ENCODE measurements around the gene ACBD3. TPM values are rescaled to one million over a fixed set of nuclear protein-coding genes. Genes with fewer than 3 reads are reported as not detected.
A peak's percentile ranks its signal among the peaks of the same experiment; 100 is the strongest.

ACBD3 gene
- total RNA-seq, 5 donors from 2014 or later (not counting 1 experiment from before 2014, with no cell fraction given) = 21.7 to 26.2 (median 22.5) TPM

- ChIA-PET CTCF (no interaction called here), POLR2A (no interaction called here)
- peak overlapping the region in 1 of 2 donors; percentile 93 for H3K4me3 ChIP-seq (ENCODE audit: control insufficient read depth in 1 of 2, extremely low read depth in 1 of 2, low read length in 1 of 2)
- peak overlapping the region; percentile 88 for H3K27ac ChIP-seq (ENCODE audit: low read length)
- no peak for ATAC-seq (replicated peaks in 1 of 4)
- 91% methylated on average over 6 of the region's 7 CpGs for WGBS (ENCODE audit: insufficient coverage)
- H3K4me1 ChIP-seq (ENCODE audit: control insufficient read depth in 1 of 2, extremely low read depth in 1 of 2, insufficient read depth in 2 of 2, low read length in 2 of 2) = peaks cover 13 to 27% of the 10 kb centered on the region in 2 experiments
- H3K36me3 ChIP-seq (ENCODE audit: control insufficient read depth in 2 of 2, extremely low read depth in 1 of 2, insufficient read depth in 1 of 2, low read length in 1 of 2) = no peaks in the 10 kb centered on the region
- Mint-ChIP-seq H3K27ac (peak overlapping the region in 1 of 2 donors; percentile 87), H3K27me3 (no peaks in the 10 kb centered on the region), H3K4me3 (peak overlapping the region; percentile 87 to 94 (median 92)), H3K4me1 (peaks cover 28 to 37% (median 30%) of the 10 kb centered on the region in 3 donors), H3K36me3 (peaks cover 7% of the 10 kb centered on the region), H3K9me3 (no peaks in the 10 kb centered on the region)
- H3K27me3 ChIP-seq (replicated peaks in 1 of 2; ENCODE audit: control insufficient read depth in 2 of 2, extremely low read depth in 1 of 2, insufficient read depth in 2 of 2, low read length in 1 of 2) = no peaks in the 10 kb centered on the region
- DNase-seq = no peak
- no peaks in the 10 kb centered on the region for H3K9me3 ChIP-seq
Measured at GRCh38 chr1:226187380-226187779, 839 bp upstream of the ACBD3 start.

GRCh38 chr1:226187019-226187322, 430 bp upstream of the ACBD3 start:
- no peaks in the 10 kb centered on the region for H3K9me3 Mint-ChIP-seq
- CTCF ChIA-PET = no interaction called here
- Histone ChIP-seq H3K4me1 (ENCODE audit: control insufficient read depth in 1 of 2, extremely low read depth in 1 of 2, insufficient read depth in 2 of 2, low read length in 2 of 2) (peaks cover 13 to 31% of the 10 kb centered on the region in 2 experiments), H3K27ac (ENCODE audit: low read length) (peak overlapping the region; percentile 88), H3K36me3 (ENCODE audit: control insufficient read depth in 2 of 2, extremely low read depth in 1 of 2, insufficient read depth in 1 of 2, low read length in 1 of 2) (peaks cover 0 to 1% of the 10 kb centered on the region in 2 donors), H3K27me3 (replicated peaks in 1 of 2; ENCODE audit: control insufficient read depth in 2 of 2, extremely low read depth in 1 of 2, insufficient read depth in 2 of 2, low read length in 1 of 2) (no peaks in the 10 kb centered on the region), H3K9me3 (no peaks in the 10 kb centered on the region), H3K4me3 (ENCODE audit: control insufficient read depth in 1 of 2, extremely low read depth in 1 of 2, low read length in 1 of 2) (peak overlapping the region; percentile 79 to 93)
- peaks cover 32 to 41% (median 34%) of the 10 kb centered on the region in 3 donors for H3K4me1 Mint-ChIP-seq
- peak overlapping the region; percentile 87 to 88 for H3K27ac Mint-ChIP-seq
- no peaks in the 10 kb centered on the region for H3K27me3 Mint-ChIP-seq
- POLR2A ChIA-PET = interaction anchor here in 1 of 2 donors (0.5 kb wide), 1 partner anchor 10 kb away, joined by 3 read pairs; no protein-coding TSS in a partner anchor
- H3K4me3 Mint-ChIP-seq = peak overlapping the region; percentile 87 to 94 (median 92)
- DNase-seq (no peak), ATAC-seq (replicated peaks in 1 of 4) (no peak)
- WGBS (ENCODE audit: insufficient coverage) = 6% methylated on average over 7 of the region's 10 CpGs
- peaks cover 7% of the 10 kb centered on the region for H3K36me3 Mint-ChIP-seq

GRCh38 chr1:226185141-226186036, 1.2 kb downstream of the ACBD3 start:
- ChIA-PET CTCF (interaction anchor here (0.5 to 3.3 kb wide), 7 partner anchors 9 to 777 kb away, joined by 3 to 12 read pairs (median 4); no protein-coding TSS in a partner anchor), POLR2A (interaction anchor here (0.6 to 0.7 kb wide), 2 partner anchors 68 to 282 kb away, joined by 3 read pairs; no protein-coding TSS in a partner anchor)
- 46% methylated on average over 5 of the region's 14 CpGs for WGBS (ENCODE audit: insufficient coverage)
- peaks cover 48 to 56% (median 49%) of the 10 kb centered on the region in 3 donors for H3K4me1 Mint-ChIP-seq
- no peaks in the 10 kb centered on the region for H3K27me3 Mint-ChIP-seq
- H3K27ac ChIP-seq (ENCODE audit: low read length) = no peak overlapping the region
- H3K27ac Mint-ChIP-seq = peak overlapping the region; percentile 94
- no peaks in the 10 kb centered on the region for H3K9me3 ChIP-seq
- peaks cover 0 to 6% of the 10 kb centered on the region in 2 donors for H3K36me3 ChIP-seq (ENCODE audit: control insufficient read depth in 2 of 2, extremely low read depth in 1 of 2, insufficient read depth in 1 of 2, low read length in 1 of 2)
- DNase-seq (peak in 1 of 35 experiments; percentile 10), ATAC-seq (replicated peaks in 1 of 4) (no peak)
- no peaks in the 10 kb centered on the region for H3K27me3 ChIP-seq (replicated peaks in 1 of 2; ENCODE audit: control insufficient read depth in 2 of 2, extremely low read depth in 1 of 2, insufficient read depth in 2 of 2, low read length in 1 of 2)
- no peaks in the 10 kb centered on the region for H3K9me3 Mint-ChIP-seq
- H3K4me1 ChIP-seq (ENCODE audit: control insufficient read depth in 1 of 2, extremely low read depth in 1 of 2, insufficient read depth in 2 of 2, low read length in 2 of 2) = peaks cover 13 to 36% of the 10 kb centered on the region in 2 experiments
- peak overlapping the region; percentile 79 to 93 for H3K4me3 ChIP-seq (ENCODE audit: control insufficient read depth in 1 of 2, extremely low read depth in 1 of 2, low read length in 1 of 2)
- H3K4me3 Mint-ChIP-seq = peak overlapping the region; percentile 94 to 95 (median 94)
- H3K36me3 Mint-ChIP-seq = peaks cover 9% of the 10 kb centered on the region

GRCh38 chr1:226181996-226182714, 4.4 kb downstream of the ACBD3 start:
- peaks cover 13 to 34% of the 10 kb centered on the region in 2 experiments for H3K4me1 ChIP-seq (ENCODE audit: control insufficient read depth in 1 of 2, extremely low read depth in 1 of 2, insufficient read depth in 2 of 2, low read length in 2 of 2)
- peak in 1 of 35 experiments; percentile 8 for DNase-seq

GRCh38 chr1:226176870-226177269, 9.7 kb downstream of the ACBD3 start:
- no peaks in the 10 kb centered on the region for H3K9me3 ChIP-seq
- no peak overlapping the region for H3K27ac Mint-ChIP-seq
- H3K27me3 Mint-ChIP-seq = no peaks in the 10 kb centered on the region
- peaks cover 50 to 56% (median 55%) of the 10 kb centered on the region in 3 donors for H3K4me1 Mint-ChIP-seq
- ATAC-seq (replicated peaks in 1 of 4) (no peak), DNase-seq (no peak)
- no peaks in the 10 kb centered on the region for H3K27me3 ChIP-seq (replicated peaks in 1 of 2; ENCODE audit: control insufficient read depth in 2 of 2, extremely low read depth in 1 of 2, insufficient read depth in 2 of 2, low read length in 1 of 2)
- no peak overlapping the region for H3K27ac ChIP-seq (ENCODE audit: low read length)
- CTCF ChIA-PET = interaction anchor here (0.6 kb wide), 3 partner anchors 9 to 373 kb away, joined by 3 to 4 read pairs (median 4); no protein-coding TSS in a partner anchor
- H3K36me3 ChIP-seq (ENCODE audit: control insufficient read depth in 2 of 2, extremely low read depth in 1 of 2, insufficient read depth in 1 of 2, low read length in 1 of 2) = peaks cover 2 to 7% of the 10 kb centered on the region in 2 donors
- H3K4me1 ChIP-seq (ENCODE audit: control insufficient read depth in 1 of 2, extremely low read depth in 1 of 2, insufficient read depth in 2 of 2, low read length in 2 of 2) = peaks cover 0 to 7% of the 10 kb centered on the region in 2 experiments
- H3K4me3 ChIP-seq (ENCODE audit: control insufficient read depth in 1 of 2, extremely low read depth in 1 of 2, low read length in 1 of 2) = no peak overlapping the region
- no peak overlapping the region for H3K4me3 Mint-ChIP-seq
- no peaks in the 10 kb centered on the region for H3K9me3 Mint-ChIP-seq
- no CpG with 5 or more reads among the region's 8 CpGs for WGBS (ENCODE audit: insufficient coverage)
- POLR2A ChIA-PET = interaction anchor here in 1 of 2 donors (0.7 kb wide), 2 partner anchors 10 to 307 kb away, joined by 3 to 4 read pairs; partner anchors contain the start of gene ACBD3
- peaks cover 29% of the 10 kb centered on the region for H3K36me3 Mint-ChIP-seq

More at GRCh38 chr1:226181996-226182714, 4.4 kb downstream of the ACBD3 start:
- POLR2A ChIA-PET = no interaction called here
- no peaks in the 10 kb centered on the region for H3K9me3 ChIP-seq
- H3K27ac ChIP-seq (ENCODE audit: low read length) = no peak overlapping the region
- Mint-ChIP-seq H3K27me3 (no peaks in the 10 kb centered on the region), H3K27ac (peak overlapping the region in 1 of 2 donors; percentile 10), H3K36me3 (peaks cover 26% of the 10 kb centered on the region), H3K9me3 (no peaks in the 10 kb centered on the region), H3K4me1 (peaks cover 68 to 76% (median 71%) of the 10 kb centered on the region in 3 donors), H3K4me3 (peak overlapping the region in 1 of 3 donors; percentile 30)
- no peak overlapping the region for H3K4me3 ChIP-seq (ENCODE audit: control insufficient read depth in 1 of 2, extremely low read depth in 1 of 2, low read length in 1 of 2)
- H3K27me3 ChIP-seq (replicated peaks in 1 of 2; ENCODE audit: control insufficient read depth in 2 of 2, extremely low read depth in 1 of 2, insufficient read depth in 2 of 2, low read length in 1 of 2) = no peaks in the 10 kb centered on the region
- no peak for ATAC-seq (replicated peaks in 1 of 4)
- CTCF ChIA-PET = interaction anchor here in 1 of 2 donors (0.6 to 3.3 kb wide), 2 partner anchors 16 to 20 kb away, joined by 3 to 12 read pairs; no protein-coding TSS in a partner anchor
- 100% methylated on average over 2 of the region's 14 CpGs for WGBS (ENCODE audit: insufficient coverage)
- peaks cover 2 to 9% of the 10 kb centered on the region in 2 donors for H3K36me3 ChIP-seq (ENCODE audit: control insufficient read depth in 2 of 2, extremely low read depth in 1 of 2, insufficient read depth in 1 of 2, low read length in 1 of 2)

- Histone ChIP-seq H3K27me3 (replicated peaks in 1 of 2; ENCODE audit: control insufficient read depth in 2 of 2, extremely low read depth in 1 of 2, insufficient read depth in 2 of 2, low read length in 1 of 2) (no peaks in the 10 kb centered on the region), H3K27ac (ENCODE audit: low read length) (no peak overlapping the region), H3K9me3 (no peaks in the 10 kb centered on the region), H3K36me3 (ENCODE audit: control insufficient read depth in 2 of 2, extremely low read depth in 1 of 2, insufficient read depth in 1 of 2, low read length in 1 of 2) (peaks cover under 1 to 3% of the 10 kb centered on the region in 2 donors), H3K4me3 (ENCODE audit: control insufficient read depth in 1 of 2, extremely low read depth in 1 of 2, low read length in 1 of 2) (no peak overlapping the region), H3K4me1 (ENCODE audit: control insufficient read depth in 1 of 2, extremely low read depth in 1 of 2, insufficient read depth in 2 of 2, low read length in 2 of 2) (peaks cover 0 to 3% of the 10 kb centered on the region in 2 experiments)
- no peaks in the 10 kb centered on the region for H3K27me3 Mint-ChIP-seq
- ChIA-PET CTCF (no interaction called here), POLR2A (no interaction called here)
- 90% methylated on average over 2 of the region's 5 CpGs for WGBS (ENCODE audit: insufficient coverage)
- no peak overlapping the region for H3K27ac Mint-ChIP-seq
- DNase-seq = no peak
- H3K4me1 Mint-ChIP-seq = peaks cover 19 to 38% (median 28%) of the 10 kb centered on the region in 3 donors
- no peaks in the 10 kb centered on the region for H3K9me3 Mint-ChIP-seq
- no peak overlapping the region for H3K4me3 Mint-ChIP-seq
- H3K36me3 Mint-ChIP-seq = peaks cover 14% of the 10 kb centered on the region
- no peak for ATAC-seq (replicated peaks in 1 of 4)
Measured at GRCh38 chr1:226172589-226172988, 14.0 kb downstream of the ACBD3 start.
